SU-DHL-6 (cell line): Measurements from ENCODE around the gene LTC4S.

ENCODE experiments used
- EZH2phosphoT487 ChIP-seq: fragments of 200-600 bp; sonication (generic), shearing (Covaris generic); conservative IDR thresholded peaks from 2 replicates; pipeline ENCODE4 v1.6.1; 2018; ENCODE audit warnings: mild to moderate bottlenecking, antibody characterized with exemption, low read length, moderate library complexity, mixed read lengths
- TF ChIP-seq, protein P1 (sequence below): fragments of 200-600 bp; sonication (generic); IDR thresholded peaks from one replicate; pipeline ENCODE4 v1.5.1; 2017; ENCODE audit warnings: antibody characterized with exemption, mild to moderate bottlenecking, low read length, moderate library complexity; ENCODE audit not compliant: insufficient read depth, poor library complexity, severe bottlenecking

DNA sequence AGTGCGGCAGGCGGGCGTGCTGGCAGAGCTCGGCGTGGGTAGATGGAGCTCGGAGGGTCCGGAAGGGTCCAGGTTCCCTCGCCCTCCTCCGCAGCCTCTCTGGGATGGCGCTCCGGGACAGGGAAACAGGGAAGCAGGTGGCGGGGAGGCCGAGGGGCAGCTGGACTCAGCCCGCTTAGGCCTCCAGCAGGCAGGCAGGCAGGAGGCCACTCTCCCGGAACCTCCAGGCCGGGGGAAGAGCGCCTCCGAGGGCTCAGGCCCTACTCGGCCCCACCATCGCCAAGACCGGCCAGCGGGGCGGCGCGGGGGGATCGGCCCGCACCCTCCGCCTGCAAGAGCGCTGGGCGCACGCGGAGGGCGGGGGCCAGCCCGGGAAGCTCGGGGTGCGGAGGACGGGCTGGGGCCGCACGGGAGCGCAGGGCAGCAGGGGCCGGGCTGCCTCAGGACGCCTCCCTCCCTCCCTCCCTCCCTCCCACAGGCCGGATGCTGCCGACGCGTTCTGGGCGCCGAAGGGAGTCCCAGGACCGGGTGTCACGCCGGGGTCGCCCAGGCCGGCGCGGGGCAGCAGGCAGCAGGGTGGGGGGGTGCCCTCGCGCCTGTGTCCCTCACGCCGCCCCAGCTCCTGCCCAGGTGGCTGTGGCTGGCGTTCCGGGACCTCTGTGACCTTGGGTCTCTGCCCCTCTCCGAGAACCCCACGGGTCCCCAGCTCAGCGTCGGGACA, 11.9 kb downstream of the LTC4S start:
- TF ChIP-seq, protein P1, sequence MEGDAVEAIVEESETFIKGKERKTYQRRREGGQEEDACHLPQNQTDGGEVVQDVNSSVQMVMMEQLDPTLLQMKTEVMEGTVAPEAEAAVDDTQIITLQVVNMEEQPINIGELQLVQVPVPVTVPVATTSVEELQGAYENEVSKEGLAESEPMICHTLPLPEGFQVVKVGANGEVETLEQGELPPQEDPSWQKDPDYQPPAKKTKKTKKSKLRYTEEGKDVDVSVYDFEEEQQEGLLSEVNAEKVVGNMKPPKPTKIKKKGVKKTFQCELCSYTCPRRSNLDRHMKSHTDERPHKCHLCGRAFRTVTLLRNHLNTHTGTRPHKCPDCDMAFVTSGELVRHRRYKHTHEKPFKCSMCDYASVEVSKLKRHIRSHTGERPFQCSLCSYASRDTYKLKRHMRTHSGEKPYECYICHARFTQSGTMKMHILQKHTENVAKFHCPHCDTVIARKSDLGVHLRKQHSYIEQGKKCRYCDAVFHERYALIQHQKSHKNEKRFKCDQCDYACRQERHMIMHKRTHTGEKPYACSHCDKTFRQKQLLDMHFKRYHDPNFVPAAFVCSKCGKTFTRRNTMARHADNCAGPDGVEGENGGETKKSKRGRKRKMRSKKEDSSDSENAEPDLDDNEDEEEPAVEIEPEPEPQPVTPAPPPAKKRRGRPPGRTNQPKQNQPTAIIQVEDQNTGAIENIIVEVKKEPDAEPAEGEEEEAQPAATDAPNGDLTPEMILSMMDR, result no peak
- no peak for TF ChIP-seq EZH2phosphoT487
